ENCODE data around the gene LBHD2.
A peak's percentile ranks its signal among the peaks of the same experiment; 100 is the strongest.
"Not testable (repeated sequence)": the region's sequence is repeated elsewhere in the genome, so short reads cannot be mapped to it uniquely, and the experiment has no call there.

The LBHD2 gene

GRCh38 chr14:103084021-103084919 lies at the start of gene LBHD2:
Gene LBHD2, plus strand, starts transcription at chr14:103084210. Its CDS starts 1,803 bp downstream, at chr14:103086013.
- TF ChIP-seq POLR2A (IDR thresholded peaks at IDR 0.05; ENCODE audit: low read depth, low read length): no peak
- no peak for DNase-seq (ENCODE audit: insufficient read length, low spot score)
- no peak for FAIRE-seq

- DNase-seq (ENCODE audit: insufficient read length, low spot score) (no peak), FAIRE-seq (no peak)
- no peak for TF ChIP-seq POLR2A (IDR thresholded peaks at IDR 0.05; ENCODE audit: low read depth, low read length)
These were observed 42.5 kb upstream of the LBHD2 start for GRCh38 chr14:103041464-103041863.

- FAIRE-seq: no peak
- TF ChIP-seq POLR2A (IDR thresholded peaks at IDR 0.05; ENCODE audit: low read depth, low read length): no peak
- no peak for DNase-seq (ENCODE audit: insufficient read length, low spot score)
These were observed 40.6 kb upstream of the LBHD2 start for GRCh38 chr14:103043257-103044015.

GRCh38 chr14:103045371-103045869 lies 38.6 kb upstream of the LBHD2 start:
- DNase-seq (ENCODE audit: insufficient read length, low spot score): no peak
- FAIRE-seq: no peak
- no peak for TF ChIP-seq POLR2A (IDR thresholded peaks at IDR 0.05; ENCODE audit: low read depth, low read length)

GRCh38 chr14:103047453-103047852 lies 36.6 kb upstream of the LBHD2 start:
- FAIRE-seq; DNase-seq (ENCODE audit: insufficient read length, low spot score): not testable (repeated sequence)

- no peak for FAIRE-seq
- TF ChIP-seq POLR2A (IDR thresholded peaks at IDR 0.05; ENCODE audit: low read depth, low read length): no peak
- DNase-seq (ENCODE audit: insufficient read length, low spot score): no peak
These were observed 33.1 kb upstream of the LBHD2 start for GRCh38 chr14:103050935-103051334.

- no peak for DNase-seq (ENCODE audit: insufficient read length, low spot score)
- FAIRE-seq: no peak
- TF ChIP-seq POLR2A (IDR thresholded peaks at IDR 0.05; ENCODE audit: low read depth, low read length): no peak
These were observed 31.6 kb upstream of the LBHD2 start for GRCh38 chr14:103052407-103052806.

- DNase-seq (ENCODE audit: insufficient read length, low spot score) (no peak), FAIRE-seq (no peak)
- TF ChIP-seq POLR2A (IDR thresholded peaks at IDR 0.05; ENCODE audit: low read depth, low read length): no peak
These were observed 28.3 kb upstream of the LBHD2 start for GRCh38 chr14:103055695-103056094.

GRCh38 chr14:103056322-103057027 lies 27.5 kb upstream of the LBHD2 start:
- DNase-seq (ENCODE audit: insufficient read length, low spot score) (peak; percentile 75), FAIRE-seq (no peak)
- TF ChIP-seq POLR2A (IDR thresholded peaks at IDR 0.05; ENCODE audit: low read depth, low read length): peak; percentile 46

- TF ChIP-seq POLR2A (IDR thresholded peaks at IDR 0.05; ENCODE audit: low read depth, low read length): peak; percentile 10; the same call in 1 of the 2 replicates
- FAIRE-seq (no peak), DNase-seq (ENCODE audit: insufficient read length, low spot score) (peak; percentile 45)
These were observed 27.0 kb upstream of the LBHD2 start for GRCh38 chr14:103057028-103057371.

- TF ChIP-seq POLR2A (IDR thresholded peaks at IDR 0.05; ENCODE audit: low read depth, low read length): peak; percentile 48
- FAIRE-seq (no peak), DNase-seq (ENCODE audit: insufficient read length, low spot score) (peak; percentile 94)
These were observed 26.4 kb upstream of the LBHD2 start, which contains the start of gene CDC42BPB for GRCh38 chr14:103057372-103058163. Gene CDC42BPB, minus strand, starts transcription at chr14:103057549. Its CDS starts 376 bp downstream, at chr14:103057173.

- no peak for TF ChIP-seq POLR2A (IDR thresholded peaks at IDR 0.05; ENCODE audit: low read depth, low read length)
- DNase-seq (ENCODE audit: insufficient read length, low spot score): no peak
- no peak for FAIRE-seq
These were observed 25.6 kb upstream of the LBHD2 start for GRCh38 chr14:103058164-103059055.
